IMR-90 (cell line): ENCODE data around the gene IL23R. TPM values are rescaled to one million over a fixed set of nuclear protein-coding genes. Genes with fewer than 3 reads are reported as not detected.

Experiments
- ATAC-seq: fragments of 200-7000 bp; cut with Tn5 transposase; 2 replicates; pipeline ENCODE4 v1.9.1; 2020; ENCODE audit warnings: low read depth, mild to moderate bottlenecking, moderate library complexity
- BruUV-seq: library from RNA; stranded (reverse); fragments of 400-500 nt; replicated peaks from 2 replicates; lab custom pipeline; 2021; lab: Mats Ljungman, UMichigan
- CTCF ChIA-PET: fragments of 300-600 bp; formaldehyde crosslinking; extraction: SDS; loops from one replicate; lab custom pipeline; 2021; ENCODE audit warnings: antibody characterized with exemption; lab: Yijun Ruan, JAX
- POLR2A ChIA-PET: fragments of 300-600 bp; sonication (Branson Sonifier 250); formaldehyde crosslinking; loops from one replicate; lab custom pipeline; 2022; ENCODE audit warnings: antibody characterized with exemption; ENCODE audit not compliant: unreplicated experiment; lab: Charles Lee
- DNase-seq: peaks from one replicate; pipeline ENCODE4 v3.0.0; 2013
- H2AFZ ChIP-seq: replicated peaks from 2 replicates; pipeline ENCODE3; 2013; ENCODE audit warnings: low read length, mild to moderate bottlenecking; ENCODE audit not compliant: poor library complexity
- H2AK5ac ChIP-seq: 2 replicates; pipeline ENCODE4 v1.6.1; 2013; ENCODE audit warnings: low read depth, low read length, inconsistent platforms
- H2AK9ac ChIP-seq: replicated peaks from 2 replicates; pipeline ENCODE3; 2013; ENCODE audit warnings: mild to moderate bottlenecking, low read depth, low read length, moderate library complexity; ENCODE audit not compliant: poor library complexity
- H2BK120ac ChIP-seq: 2 replicates; pipeline ENCODE4 v1.6.1; 2013; ENCODE audit warnings: low read depth, low read length, inconsistent platforms
- H2BK15ac ChIP-seq: 3 replicates; pipeline ENCODE4 v1.6.1; 2013; ENCODE audit warnings: low read depth, low read length, inconsistent platforms
- H2BK20ac ChIP-seq: 2 replicates; pipeline ENCODE4 v1.6.1; 2013; ENCODE audit warnings: low read depth, mild to moderate bottlenecking, inconsistent platforms, low read length, moderate library complexity
- H2BK5ac ChIP-seq: 2 replicates; pipeline ENCODE4 v1.6.1; 2013; ENCODE audit warnings: mild to moderate bottlenecking, low read depth, low read length, inconsistent platforms; ENCODE audit not compliant: poor library complexity, severe bottlenecking
- H3K14ac ChIP-seq: replicated peaks from 2 replicates; pipeline ENCODE4 v1.6.1; 2013; ENCODE audit warnings: low read depth, low read length, inconsistent platforms
- H3K18ac ChIP-seq: 2 replicates; pipeline ENCODE4 v1.6.1; 2013; ENCODE audit warnings: low read depth, low read length, control low read depth
- H3K23ac ChIP-seq: 2 replicates; pipeline ENCODE4 v1.6.1; 2013; ENCODE audit warnings: low read depth, low read length, inconsistent platforms
- H3K27ac ChIP-seq: 2 replicates; pipeline ENCODE4 v1.5.1; 2013; ENCODE audit warnings: mild to moderate bottlenecking, control low read depth, low read length; ENCODE audit not compliant: insufficient read depth
- H3K27me3 ChIP-seq: 2 replicates; pipeline ENCODE4 v1.6.1; 2013; ENCODE audit warnings: low read length; ENCODE audit not compliant: control insufficient read depth, insufficient read depth
- H3K36me3 ChIP-seq: 2 replicates; pipeline ENCODE4 v1.6.1; 2013; ENCODE audit warnings: low read length, mixed read lengths; ENCODE audit not compliant: control insufficient read depth, insufficient read depth
- H3K4ac ChIP-seq: 2 replicates; pipeline ENCODE4 v1.6.1; 2013; ENCODE audit warnings: low read depth, low read length, inconsistent platforms
- H3K4me1 ChIP-seq: 2 replicates; pipeline ENCODE4 v1.6.1; 2013; ENCODE audit warnings: low read length, mixed read lengths; ENCODE audit not compliant: control insufficient read depth, insufficient read depth
- H3K4me2 ChIP-seq: 2 replicates; pipeline ENCODE4 v1.6.1; 2013; ENCODE audit warnings: low read depth, mild to moderate bottlenecking, control low read depth, low read length, moderate library complexity
- H3K4me3 ChIP-seq: 2 replicates; pipeline ENCODE4 v1.5.1; 2013; ENCODE audit warnings: low read depth, mild to moderate bottlenecking, control low read depth, low read length, moderate library complexity; ENCODE audit not compliant: insufficient read depth
- H3K56ac ChIP-seq: 2 replicates; pipeline ENCODE4 v1.6.1; 2013; ENCODE audit warnings: low read length, inconsistent platforms; ENCODE audit not compliant: insufficient read depth; ENCODE audit errors: extremely low read depth
- H3K79me1 ChIP-seq, 2 experiments: 2 replicates each; pipeline ENCODE4 v1.6.1; 2013; ENCODE audit warnings: low read length in 2 of 2, inconsistent platforms in 1 of 2, low read depth in 1 of 2
- H3K9ac ChIP-seq: 2 replicates; pipeline ENCODE4 v1.6.1; 2013; ENCODE audit warnings: low read depth, low read length, control low read depth
- H3K9me1 ChIP-seq: 2 replicates; pipeline ENCODE4 v1.6.1; 2013; ENCODE audit warnings: low read length, inconsistent platforms; ENCODE audit not compliant: insufficient read depth
- H3K9me3 ChIP-seq: 2 replicates; pipeline ENCODE4 v1.6.1; 2013; ENCODE audit warnings: low read length; ENCODE audit not compliant: control insufficient read depth, insufficient read depth
- H4K20me1 ChIP-seq: 2 replicates; pipeline ENCODE4 v1.6.1; 2013; ENCODE audit warnings: low read length, inconsistent platforms; ENCODE audit not compliant: insufficient read depth
- H4K5ac ChIP-seq: 2 replicates; pipeline ENCODE4 v1.6.1; 2013; ENCODE audit warnings: mild to moderate bottlenecking, low read depth, low read length, control low read depth
- H4K8ac ChIP-seq, 2 experiments: 2 replicates each; pipeline ENCODE4 v1.6.1; 2013; ENCODE audit warnings: low read depth in 2 of 2, low read length in 2 of 2, control low read depth in 1 of 2, inconsistent platforms in 1 of 2
- H4K91ac ChIP-seq: 2 replicates; pipeline ENCODE4 v1.6.1; 2013; ENCODE audit warnings: low read depth, low read length, inconsistent platforms; ENCODE audit not compliant: insufficient read depth
- BHLHE40 ChIP-seq: fragments of 150-350 bp; IDR thresholded peaks from 2 replicates; pipeline ENCODE4 v1.6.1; 2016; ENCODE audit warnings: mild to moderate bottlenecking, low read depth, low read length
- MAFK ChIP-seq: IDR thresholded peaks from 2 replicates; pipeline ENCODE4 v1.6.1; 2012; ENCODE audit warnings: low read depth, low read length, improper control_type of control experiment
- dilution Hi-C: fragments of 300-500 bp; cut with HindIII; formaldehyde crosslinking; loops from one replicate; pipeline ENCODE4 v1.14.3; 2018; ENCODE audit warnings: low sequenced_read_pairs; ENCODE audit not compliant: unreplicated experiment
- in situ Hi-C: fragments of 300-500 bp; cut with MboI; formaldehyde crosslinking; loops from 3 replicates; pipeline ENCODE4 v1.14.3; 2019; ENCODE audit warnings: low sequenced_read_pairs, inconsistent platforms, mixed read lengths
- intact Hi-C: fragments of 100-400 bp; cut with micrococcal nuclease; formaldehyde crosslinking; loops from 2 replicates; pipeline ENCODE4 v1.10.0; 2022
- polyA plus RNA-seq, 3 experiments: library from polyadenylated mRNA; depleted of rRNA; stranded (reverse); fragments of >200 nt; gene quantifications; 2 replicates each; pipeline ENCODE4 v1.2.3, GENCODE V29; 2012; ENCODE audit warnings: low replicate concordance in 1 of 3
- total RNA-seq: library from RNA; depleted of rRNA; stranded (reverse); fragments of >200 nt; gene quantifications from 2 replicates; pipeline ENCODE4 v1.2.3, GENCODE V29; 2012

The IL23R gene
- total and polyA plus RNA-seq, 2 of the 4 experiments (the other 2 are of a cell fraction), result not detected

- Histone ChIP-seq H3K9me3 (no peaks in the 10 kb centered on the region), H4K20me1 (no peaks in the 10 kb centered on the region), H3K79me1 (no peaks in the 10 kb centered on the region), H3K9ac (no peak overlapping the region), H3K56ac (no peak overlapping the region), H3K14ac (no peak overlapping the region), H4K8ac (no peak overlapping the region), H3K4me1 (no peaks in the 10 kb centered on the region), H2AK9ac (no peak overlapping the region), H3K27me3 (peaks cover 6% of the 10 kb centered on the region; the same call in 1 of the 2 replicates), H3K23ac (no peak overlapping the region), H3K4me3 (no peak overlapping the region), H3K4ac (no peak overlapping the region), H2BK5ac (no peak overlapping the region), H2BK15ac (no peak overlapping the region), H2AFZ (no peak overlapping the region), H4K91ac (no peak overlapping the region), H3K36me3 (no peaks in the 10 kb centered on the region), H2BK20ac (no peak overlapping the region), H4K5ac (no peak overlapping the region), H2AK5ac (no peak overlapping the region), H3K18ac (no peak overlapping the region), H2BK120ac (no peak overlapping the region), H3K9me1 (no peaks in the 10 kb centered on the region), H3K4me2 (no peak overlapping the region), H3K27ac (no peak overlapping the region)
- peak; percentile 60 for TF ChIP-seq MAFK
- TF ChIP-seq BHLHE40, result no peak
- intact Hi-C loops (no loop called here), dilution Hi-C loops (no loop called here), in situ Hi-C loops (no loop called here)
- ChIA-PET CTCF (no interaction called here), POLR2A (no interaction called here)
- no TSS peak for BruUV-seq
- no peak for DNase-seq
- ATAC-seq, result no peak
Observed at GRCh38 chr1:67173988-67174387, 7.7 kb downstream of the IL23R start.
